Inferior parietal cortex (tissue), 1 donor: Measurements from ENCODE around the gene SEMA6D.
A peak's percentile ranks its signal among the peaks of the same experiment; 100 is the strongest.

Experiments used
- DNase-seq: peaks from one replicate; pipeline ENCODE4 v3.0.0-alpha.2; 2016; ENCODE audit errors: extremely low spot score

Gene SEMA6D

GRCh38 chr15:47717036-47717612 is at the start of gene SEMA6D:
TSS of gene SEMA6D (plus strand) at chr15:47717505. CDS start at chr15:47759799, 42,294 bp downstream.
- peak; percentile 72 for DNase-seq

GRCh38 chr15:47669221-47669620 is 48.1 kb upstream of the SEMA6D start:
- no peak for DNase-seq

- DNase-seq = no peak
Measured at GRCh38 chr15:47670365-47670764, 46.9 kb upstream of the SEMA6D start.

GRCh38 chr15:47673232-47673761 is 44.0 kb upstream of the SEMA6D start:
- no peak for DNase-seq

- DNase-seq = no peak
Measured at GRCh38 chr15:47674586-47675232, 42.6 kb upstream of the SEMA6D start.

- DNase-seq = no peak
Measured at GRCh38 chr15:47675735-47676134, 41.6 kb upstream of the SEMA6D start.

- DNase-seq = no peak
Measured at GRCh38 chr15:47678040-47678439, 39.3 kb upstream of the SEMA6D start.

GRCh38 chr15:47682661-47683060 is 34.6 kb upstream of the SEMA6D start:
- no peak for DNase-seq

GRCh38 chr15:47685141-47685870 is 32.0 kb upstream of the SEMA6D start:
- no peak for DNase-seq

- no peak for DNase-seq
Measured at GRCh38 chr15:47688573-47689086, 28.7 kb upstream of the SEMA6D start.

GRCh38 chr15:47689660-47690059 is 27.6 kb upstream of the SEMA6D start:
- DNase-seq = no peak

GRCh38 chr15:47691882-47692281 is 25.4 kb upstream of the SEMA6D start:
- DNase-seq = no peak

GRCh38 chr15:47696351-47696750 is 21.0 kb upstream of the SEMA6D start:
- DNase-seq = no peak

GRCh38 chr15:47705281-47705997 is 11.9 kb upstream of the SEMA6D start:
- DNase-seq = no peak

- no peak for DNase-seq
Measured at GRCh38 chr15:47707391-47707790, 9.9 kb upstream of the SEMA6D start.

- DNase-seq = no peak
Measured at GRCh38 chr15:47708161-47708980, 8.9 kb upstream of the SEMA6D start.

GRCh38 chr15:47711655-47712054 is 5.7 kb upstream of the SEMA6D start:
- peak; percentile 60 for DNase-seq

- no peak for DNase-seq
Measured at GRCh38 chr15:47715402-47715801, 1.9 kb upstream of the SEMA6D start.

- DNase-seq = peak; percentile 69
Measured at GRCh38 chr15:47715856-47716445, 1.4 kb upstream of the SEMA6D start.

GRCh38 chr15:47716516-47716915 is 789 bp upstream of the SEMA6D start:
- peak; percentile 45 for DNase-seq
